IMR-90 (cell line): Measurements from ENCODE around the gene WNK1.

ENCODE experiments used
- BHLHE40 ChIP-seq: fragments of 150-350 bp; IDR thresholded peaks from 2 replicates; pipeline ENCODE4 v1.6.1; 2016; ENCODE audit warnings: mild to moderate bottlenecking, low read depth, low read length
- CEBPB ChIP-seq: IDR thresholded peaks from 2 replicates; pipeline ENCODE4 v1.6.1; 2012; ENCODE audit warnings: low read depth, low read length, improper control_type of control experiment
- CHD1 ChIP-seq: IDR thresholded peaks from 2 replicates; pipeline ENCODE4 v1.6.1; 2012; ENCODE audit warnings: low read depth, low read length, improper control_type of control experiment
- MAZ ChIP-seq: IDR thresholded peaks from 2 replicates; pipeline ENCODE4 v1.6.1; 2012; ENCODE audit warnings: low read depth, mild to moderate bottlenecking, low read length, improper control_type of control experiment, moderate library complexity, borderline replicate concordance
- MXI1 ChIP-seq: IDR thresholded peaks from 2 replicates; pipeline ENCODE4 v1.6.1; 2012; ENCODE audit warnings: low read depth, mild to moderate bottlenecking, low read length, moderate library complexity, borderline replicate concordance
- POLR2A ChIP-seq: IDR thresholded peaks from 2 replicates; pipeline ENCODE4 v1.6.1; 2012; ENCODE audit warnings: mild to moderate bottlenecking, low read depth, low read length
- RAD21 ChIP-seq: IDR thresholded peaks from 2 replicates; pipeline ENCODE4 v1.6.1; 2012; ENCODE audit warnings: low read length, improper control_type of control experiment
- RCOR1 ChIP-seq: IDR thresholded peaks from 2 replicates; pipeline ENCODE4 v1.6.1; 2012; ENCODE audit warnings: mild to moderate bottlenecking, low read length, improper control_type of control experiment; ENCODE audit not compliant: insufficient replicate concordance
- TF ChIP-seq, protein P1 (sequence below): fragments of 150-350 bp; IDR thresholded peaks from 2 replicates; pipeline ENCODE4 v1.6.1; 2017; ENCODE audit warnings: mild to moderate bottlenecking, antibody characterized with exemption, low read length, low read depth
- TF ChIP-seq, protein P2 (sequence below): conservative IDR thresholded peaks from 2 replicates; pipeline ENCODE4 v1.5.1; 2012; ENCODE audit warnings: mild to moderate bottlenecking, low read depth, low read length, improper control_type of control experiment
- TF ChIP-seq, protein P3 (sequence below): fragments of 150-350 bp; IDR thresholded peaks from 2 replicates; pipeline ENCODE4 v1.6.1; 2016; ENCODE audit warnings: low read depth, mild to moderate bottlenecking, low read length, moderate library complexity, borderline replicate concordance

DNA sequence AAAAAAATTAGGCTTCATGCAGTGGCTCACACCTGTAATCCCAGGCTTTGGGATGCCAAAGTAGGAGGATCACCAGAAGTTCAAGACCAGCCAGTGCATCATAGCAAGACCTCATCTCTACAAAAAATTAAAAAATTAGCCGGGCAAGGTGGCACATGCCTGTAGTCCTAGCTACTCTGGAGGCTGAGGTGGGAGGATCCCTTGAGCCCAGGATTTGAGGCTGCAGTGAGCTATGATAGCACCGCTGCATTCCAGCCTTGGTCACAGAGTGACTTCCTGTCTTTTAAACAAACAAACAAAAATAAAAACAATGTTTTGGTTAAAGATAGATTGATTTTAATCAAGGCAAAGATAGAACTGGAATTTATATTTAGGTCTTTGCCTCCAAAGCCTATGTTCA, 60.6 kb downstream of the WNK1 start:
- TF ChIP-seq, protein P1, sequence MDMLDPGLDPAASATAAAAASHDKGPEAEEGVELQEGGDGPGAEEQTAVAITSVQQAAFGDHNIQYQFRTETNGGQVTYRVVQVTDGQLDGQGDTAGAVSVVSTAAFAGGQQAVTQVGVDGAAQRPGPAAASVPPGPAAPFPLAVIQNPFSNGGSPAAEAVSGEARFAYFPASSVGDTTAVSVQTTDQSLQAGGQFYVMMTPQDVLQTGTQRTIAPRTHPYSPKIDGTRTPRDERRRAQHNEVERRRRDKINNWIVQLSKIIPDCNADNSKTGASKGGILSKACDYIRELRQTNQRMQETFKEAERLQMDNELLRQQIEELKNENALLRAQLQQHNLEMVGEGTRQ: no peak
- TF ChIP-seq, protein P2, sequence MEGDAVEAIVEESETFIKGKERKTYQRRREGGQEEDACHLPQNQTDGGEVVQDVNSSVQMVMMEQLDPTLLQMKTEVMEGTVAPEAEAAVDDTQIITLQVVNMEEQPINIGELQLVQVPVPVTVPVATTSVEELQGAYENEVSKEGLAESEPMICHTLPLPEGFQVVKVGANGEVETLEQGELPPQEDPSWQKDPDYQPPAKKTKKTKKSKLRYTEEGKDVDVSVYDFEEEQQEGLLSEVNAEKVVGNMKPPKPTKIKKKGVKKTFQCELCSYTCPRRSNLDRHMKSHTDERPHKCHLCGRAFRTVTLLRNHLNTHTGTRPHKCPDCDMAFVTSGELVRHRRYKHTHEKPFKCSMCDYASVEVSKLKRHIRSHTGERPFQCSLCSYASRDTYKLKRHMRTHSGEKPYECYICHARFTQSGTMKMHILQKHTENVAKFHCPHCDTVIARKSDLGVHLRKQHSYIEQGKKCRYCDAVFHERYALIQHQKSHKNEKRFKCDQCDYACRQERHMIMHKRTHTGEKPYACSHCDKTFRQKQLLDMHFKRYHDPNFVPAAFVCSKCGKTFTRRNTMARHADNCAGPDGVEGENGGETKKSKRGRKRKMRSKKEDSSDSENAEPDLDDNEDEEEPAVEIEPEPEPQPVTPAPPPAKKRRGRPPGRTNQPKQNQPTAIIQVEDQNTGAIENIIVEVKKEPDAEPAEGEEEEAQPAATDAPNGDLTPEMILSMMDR: no peak
- TF ChIP-seq MXI1 (no peak), RCOR1 (no peak), CHD1 (no peak), RAD21 (no peak), POLR2A (no peak), BHLHE40 (no peak), CEBPB (no peak), MAZ (no peak)
- TF ChIP-seq, protein P3, sequence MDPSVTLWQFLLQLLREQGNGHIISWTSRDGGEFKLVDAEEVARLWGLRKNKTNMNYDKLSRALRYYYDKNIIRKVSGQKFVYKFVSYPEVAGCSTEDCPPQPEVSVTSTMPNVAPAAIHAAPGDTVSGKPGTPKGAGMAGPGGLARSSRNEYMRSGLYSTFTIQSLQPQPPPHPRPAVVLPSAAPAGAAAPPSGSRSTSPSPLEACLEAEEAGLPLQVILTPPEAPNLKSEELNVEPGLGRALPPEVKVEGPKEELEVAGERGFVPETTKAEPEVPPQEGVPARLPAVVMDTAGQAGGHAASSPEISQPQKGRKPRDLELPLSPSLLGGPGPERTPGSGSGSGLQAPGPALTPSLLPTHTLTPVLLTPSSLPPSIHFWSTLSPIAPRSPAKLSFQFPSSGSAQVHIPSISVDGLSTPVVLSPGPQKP: no peak
